Measurements from ENCODE around the gene KLC3. TPM values are rescaled to one million over a fixed set of nuclear protein-coding genes. Genes with fewer than 3 reads are reported as not detected.
A peak's percentile ranks its signal among the peaks of the same experiment; 100 is the strongest.

Gene KLC3
- total and polyA plus RNA-seq, 2 of the 8 experiments (the other 6 are each of a cell fraction or from before 2014, with no cell fraction given): 1.3 to 2.8 TPM

- TF ChIP-seq KDM5A (IDR thresholded peaks at IDR 0.05; ENCODE audit: low read length) (peak; percentile 52; the same call in 1 of the 2 replicates), EP300 (IDR thresholded peaks at IDR 0.05; ENCODE audit: borderline replicate concordance in 1 of 2, low read depth in 2 of 2, low read length in 2 of 2) (no peak), NANOG (IDR thresholded peaks at IDR 0.05; ENCODE audit: insufficient read depth, low read depth, low read length, poor library complexity, severe bottlenecking) (peak; percentile 4), PHF8 (conservative IDR thresholded peaks at IDR 0.05; ENCODE audit: low read depth, low read length) (0 out of 2 replicates have a peak, but pooled peaks have one; percentile 52), SP1 (IDR thresholded peaks at IDR 0.05; ENCODE audit: low read depth, low read length) (peak; percentile 97), SP4 (IDR thresholded peaks at IDR 0.05; ENCODE audit: low read length) (peak; percentile 51; the same call in 1 of the 2 replicates), SIN3A (conservative IDR thresholded peaks at IDR 0.05 in 1 of 2, IDR thresholded peaks at IDR 0.05 in 1 of 2; ENCODE audit: low read depth in 1 of 2, low read length in 2 of 2) (peak in 1 of 2 experiments; percentile 34; a peak in 1 of 4 replicates)
Measured at GRCh38 chr19:45370410-45371204, 30.1 kb downstream of the KLC3 start, which contains the start of gene ERCC2 (continued).

All from H1 (cell line).